ENCODE results near the gene RASGRF2. TPM values are rescaled to one million over a fixed set of nuclear protein-coding genes. Genes with fewer than 3 reads are reported as not detected.
A peak's percentile ranks its signal among the peaks of the same experiment; 100 is the strongest.

The RASGRF2 gene
- total RNA-seq, 4 donors from 2014 or later, result 3.8 to 9.1 (median 5.3) TPM

GRCh38 chr5:81241961-81242648, 281.9 kb downstream of the RASGRF2 start:
- ATAC-seq, result no peak
- Histone ChIP-seq H3K36me3 (peaks cover 0 to 10% of the 10 kb centered on the region in 2 donors), H3K4me1 (peaks cover 0 to 29% (median 0%) of the 10 kb centered on the region in 3 donors), H3K27ac (no peak overlapping the region), H3K27me3 (no peaks in the 10 kb centered on the region), H3K9me3 (no peaks in the 10 kb centered on the region), H3K4me3 (no peak overlapping the region)
- 86 to 91% methylated on average over 8 of the region's 8 CpGs for WGBS, 2 donors (ENCODE audit: low coverage in 1 of 2)
- TF ChIP-seq CTCF (IDR thresholded peaks at IDR 0.05), result no peak
- no peak for TF ChIP-seq POLR2AphosphoS5 (IDR thresholded peaks at IDR 0.05)
- no peak for TF ChIP-seq POLR2A (IDR thresholded peaks at IDR 0.05)
- no peak for TF ChIP-seq EP300 (IDR thresholded peaks at IDR 0.05)

GRCh38 chr5:81242906-81243436, 282.8 kb downstream of the RASGRF2 start:
- Histone ChIP-seq H3K27ac (no peak overlapping the region), H3K27me3 (no peaks in the 10 kb centered on the region), H3K9me3 (no peaks in the 10 kb centered on the region), H3K4me3 (no peak overlapping the region), H3K4me1 (peaks cover 0 to 38% (median 0%) of the 10 kb centered on the region in 3 donors), H3K36me3 (peaks cover 0 to 10% of the 10 kb centered on the region in 2 donors)
- TF ChIP-seq CTCF (IDR thresholded peaks at IDR 0.05) (no peak), POLR2A (IDR thresholded peaks at IDR 0.05) (no peak), POLR2AphosphoS5 (IDR thresholded peaks at IDR 0.05) (no peak), EP300 (IDR thresholded peaks at IDR 0.05) (no peak)
- no peak for ATAC-seq
- WGBS, 2 donors (ENCODE audit: low coverage in 1 of 2), result 61 to 76% methylated on average over 4 of the region's 4 CpGs

- ATAC-seq, result no peak
- WGBS, 2 donors (ENCODE audit: low coverage in 1 of 2), result 95% methylated on average over 4 of the region's 4 CpGs; no CpG with 5 or more reads in 1 of the 2 donors
- H3K27ac ChIP-seq, result no peak overlapping the region
- peaks cover 0 to 10% of the 10 kb centered on the region in 2 donors for H3K36me3 ChIP-seq
- H3K9me3 ChIP-seq, result no peaks in the 10 kb centered on the region
- no peak overlapping the region for H3K4me3 ChIP-seq
- H3K4me1 ChIP-seq, result peaks cover 0 to 44% (median 0%) of the 10 kb centered on the region in 3 donors
- no peak for TF ChIP-seq CTCF (IDR thresholded peaks at IDR 0.05)
- no peak for TF ChIP-seq EP300 (IDR thresholded peaks at IDR 0.05)
- no peak for TF ChIP-seq POLR2AphosphoS5 (IDR thresholded peaks at IDR 0.05)
- TF ChIP-seq POLR2A (IDR thresholded peaks at IDR 0.05), result no peak
- H3K27me3 ChIP-seq, result no peaks in the 10 kb centered on the region
Measured at GRCh38 chr5:81244451-81244850, 284.3 kb downstream of the RASGRF2 start.

GRCh38 chr5:81245871-81246235, 285.7 kb downstream of the RASGRF2 start:
- no peak for ATAC-seq
- 78 to 88% methylated on average over 3 to 5 of the region's 5 CpGs for WGBS, 2 donors (ENCODE audit: low coverage in 1 of 2)
- H3K9me3 ChIP-seq, result no peaks in the 10 kb centered on the region
- H3K4me1 ChIP-seq, result peaks cover 0 to 36% (median 0%) of the 10 kb centered on the region in 3 donors
- H3K4me3 ChIP-seq, result no peak overlapping the region
- TF ChIP-seq POLR2A (IDR thresholded peaks at IDR 0.05) (no peak), POLR2AphosphoS5 (IDR thresholded peaks at IDR 0.05) (no peak), CTCF (IDR thresholded peaks at IDR 0.05) (no peak), EP300 (IDR thresholded peaks at IDR 0.05) (no peak)
- no peak overlapping the region for H3K27ac ChIP-seq
- no peaks in the 10 kb centered on the region for H3K27me3 ChIP-seq
- peaks cover 0 to 16% of the 10 kb centered on the region in 2 donors for H3K36me3 ChIP-seq

- Histone ChIP-seq H3K36me3 (peaks cover 0 to 21% of the 10 kb centered on the region in 2 donors), H3K4me3 (no peak overlapping the region), H3K27ac (peak overlapping the region in 1 of 4 donors; percentile 2), H3K9me3 (no peaks in the 10 kb centered on the region), H3K27me3 (no peaks in the 10 kb centered on the region), H3K4me1 (peaks cover 0 to 36% (median 0%) of the 10 kb centered on the region in 3 donors)
- ATAC-seq, result no peak
- WGBS, 2 donors (ENCODE audit: low coverage in 1 of 2), result 76 to 77% methylated on average over 4 to 5 of the region's 6 CpGs
- TF ChIP-seq POLR2AphosphoS5 (IDR thresholded peaks at IDR 0.05), result no peak
- TF ChIP-seq CTCF (IDR thresholded peaks at IDR 0.05), result no peak
- TF ChIP-seq EP300 (IDR thresholded peaks at IDR 0.05), result no peak
- no peak for TF ChIP-seq POLR2A (IDR thresholded peaks at IDR 0.05)
Measured at GRCh38 chr5:81246697-81247096, 286.5 kb downstream of the RASGRF2 start.
